Measurements from ENCODE around the gene SUSD4. TPM values are rescaled to one million over a fixed set of nuclear protein-coding genes. Genes with fewer than 3 reads are reported as not detected.

SUSD4 gene
- total and polyA plus RNA-seq, 3 donors from 2014 or later: 13.9 to 17.7 (median 13.9) TPM

DNA sequence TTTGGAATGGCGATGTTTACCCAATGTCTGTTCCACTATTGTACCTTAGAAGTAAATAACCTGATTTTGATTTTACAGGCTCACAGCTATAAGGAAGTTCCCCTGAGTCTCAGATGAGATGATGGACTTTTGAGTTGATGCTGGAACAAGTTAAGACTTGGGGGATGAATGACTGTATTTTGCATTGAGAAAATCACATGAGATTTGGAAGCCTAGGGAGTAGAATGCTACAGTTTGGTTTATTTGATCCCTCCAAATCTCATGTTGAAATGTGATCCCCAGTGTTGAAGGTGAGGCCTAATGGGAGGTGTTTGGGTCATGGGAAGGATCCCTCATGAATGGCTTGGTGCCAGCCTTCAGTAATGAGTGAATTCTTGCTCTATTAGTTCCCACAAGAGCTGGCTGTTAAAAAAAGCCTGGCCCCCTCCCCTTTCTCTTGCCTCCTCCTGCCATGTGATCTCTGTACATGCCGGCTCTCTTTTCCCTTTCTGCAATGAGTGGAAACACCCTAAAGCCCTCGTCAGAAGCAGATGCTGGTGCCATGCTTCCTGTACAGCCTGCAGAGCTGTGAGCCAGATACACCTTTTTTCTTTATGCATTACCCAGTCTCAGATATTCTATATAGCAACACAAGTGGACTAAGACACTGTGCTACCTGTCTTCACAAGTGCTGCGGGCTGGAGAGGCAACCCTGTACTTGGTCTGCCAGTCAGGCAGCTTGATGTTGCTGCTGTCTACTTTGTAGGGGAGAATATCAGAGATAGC is 143.9 kb downstream of the SUSD4 start:
- 90% methylated on average over 4 of the region's 4 CpGs for WGBS, 2 donors
- no peaks in the 10 kb centered on the region for H3K27me3 ChIP-seq
- no peak overlapping the region for H3K4me3 ChIP-seq
- H3K36me3 ChIP-seq (ENCODE audit: low read depth, missing control alignments): no peaks in the 10 kb centered on the region
- no peaks in the 10 kb centered on the region for H3K9me3 ChIP-seq
- H3K27ac ChIP-seq: no peak overlapping the region
- intact Hi-C loops (cut with DNase I; ENCODE audit: low total_unique reads): no loop called here
- no peak for DNase-seq
- no peak for TF ChIP-seq CTCF (IDR thresholded peaks at IDR 0.05)
- TF ChIP-seq POLR2A (IDR thresholded peaks at IDR 0.05): no peak
- peaks cover 4% of the 10 kb centered on the region for H3K4me1 ChIP-seq

DNA sequence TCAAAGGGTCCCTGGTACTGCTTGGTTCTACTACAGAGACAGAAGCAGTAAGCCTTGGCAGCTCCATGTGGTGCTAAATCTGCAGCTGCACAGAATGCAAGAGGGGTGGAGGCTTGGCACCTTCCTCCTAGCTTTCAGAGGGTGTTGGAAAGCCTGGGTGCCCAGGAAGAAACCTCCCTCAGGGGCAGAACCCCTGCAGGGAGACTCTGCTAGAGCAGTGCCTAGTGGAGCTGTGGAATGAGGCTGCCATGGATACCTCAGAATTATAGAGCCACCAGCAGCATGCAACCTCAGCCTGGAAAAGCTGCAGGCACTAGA is 144.7 kb downstream of the SUSD4 start:
- no peak for DNase-seq
- intact Hi-C loops (cut with DNase I; ENCODE audit: low total_unique reads): no loop called here
- H3K36me3 ChIP-seq (ENCODE audit: low read depth, missing control alignments): no peaks in the 10 kb centered on the region
- H3K27ac ChIP-seq: no peak overlapping the region
- peaks cover 4% of the 10 kb centered on the region for H3K4me1 ChIP-seq
- TF ChIP-seq CTCF (IDR thresholded peaks at IDR 0.05) (no peak), POLR2A (IDR thresholded peaks at IDR 0.05) (no peak)
- no peaks in the 10 kb centered on the region for H3K9me3 ChIP-seq
- no peaks in the 10 kb centered on the region for H3K27me3 ChIP-seq
- H3K4me3 ChIP-seq: no peak overlapping the region

GRCh38 chr1:223217781-223218180 is 146.2 kb downstream of the SUSD4 start:
- Histone ChIP-seq H3K27me3 (no peaks in the 10 kb centered on the region), H3K4me3 (no peak overlapping the region), H3K27ac (no peak overlapping the region), H3K36me3 (ENCODE audit: low read depth, missing control alignments) (no peaks in the 10 kb centered on the region), H3K9me3 (no peaks in the 10 kb centered on the region), H3K4me1 (peaks cover 4% of the 10 kb centered on the region)
- TF ChIP-seq CTCF (IDR thresholded peaks at IDR 0.05): no peak
- no peak for TF ChIP-seq POLR2A (IDR thresholded peaks at IDR 0.05)
- intact Hi-C loops (cut with DNase I; ENCODE audit: low total_unique reads): no loop called here
- 94 to 97% methylated on average over 4 of the region's 4 CpGs for WGBS, 2 donors
- no peak for DNase-seq

DNA sequence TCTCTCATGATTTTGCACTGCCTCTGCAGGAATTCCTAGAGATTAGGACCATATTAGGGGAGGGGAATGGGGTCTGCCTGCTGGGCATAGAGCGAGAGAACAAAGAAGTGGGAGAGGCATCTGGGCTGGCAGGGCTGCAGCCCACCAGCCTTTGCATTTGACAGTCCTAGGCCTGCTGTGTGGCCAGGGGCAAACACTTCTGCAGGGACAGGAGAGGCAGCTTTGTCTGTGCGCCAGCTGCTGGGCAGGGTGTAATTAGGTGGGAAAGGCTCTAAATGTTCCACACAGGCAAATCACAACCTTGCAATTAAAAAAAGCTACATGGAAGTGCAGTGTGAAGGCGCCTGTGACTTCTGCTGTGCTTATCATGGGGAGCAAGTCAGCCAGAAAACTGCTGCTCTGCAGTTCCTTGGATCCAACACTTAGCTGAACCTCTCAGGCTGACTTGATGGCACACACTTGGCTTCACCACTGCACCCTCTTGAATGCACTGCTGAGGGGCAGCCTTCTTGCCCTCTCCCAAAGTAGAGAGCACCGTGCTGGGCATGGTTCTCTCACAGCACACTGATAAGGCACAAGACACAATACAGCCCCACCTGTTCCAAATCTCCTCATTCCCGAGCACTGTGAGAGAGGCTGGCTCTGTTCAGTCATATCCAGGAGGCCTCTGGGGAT is 147.3 kb downstream of the SUSD4 start:
- no peaks in the 10 kb centered on the region for H3K36me3 ChIP-seq (ENCODE audit: low read depth, missing control alignments)
- no peaks in the 10 kb centered on the region for H3K27me3 ChIP-seq
- H3K4me3 ChIP-seq: no peak overlapping the region
- intact Hi-C loops (cut with DNase I; ENCODE audit: low total_unique reads): no loop called here
- H3K9me3 ChIP-seq: no peaks in the 10 kb centered on the region
- no peaks in the 10 kb centered on the region for H3K4me1 ChIP-seq
- 63 to 64% methylated on average over 3 to 5 of the region's 5 CpGs for WGBS, 2 donors
- H3K27ac ChIP-seq: no peak overlapping the region
- TF ChIP-seq CTCF (IDR thresholded peaks at IDR 0.05) (no peak), POLR2A (IDR thresholded peaks at IDR 0.05) (no peak)
- no peak for DNase-seq

- TF ChIP-seq CTCF (IDR thresholded peaks at IDR 0.05) (no peak), POLR2A (IDR thresholded peaks at IDR 0.05) (no peak)
- Histone ChIP-seq H3K36me3 (ENCODE audit: low read depth, missing control alignments) (no peaks in the 10 kb centered on the region), H3K27me3 (no peaks in the 10 kb centered on the region), H3K27ac (no peak overlapping the region), H3K4me3 (no peak overlapping the region), H3K9me3 (no peaks in the 10 kb centered on the region), H3K4me1 (no peaks in the 10 kb centered on the region)
- intact Hi-C loops (cut with DNase I; ENCODE audit: low total_unique reads): no loop called here
- whole genome bisulfite sequencing, 2 donors: 85 to 88% methylated on average over 6 of the region's 6 CpGs
- DNase-seq: no peak
Measured at GRCh38 chr1:223216074-223216473, 147.9 kb downstream of the SUSD4 start.
